BLaER1 (cell line): ENCODE measurements around the gene CHCHD1.

Experiments
- H3K27ac ChIP-seq: shearing (Covaris generic); formaldehyde crosslinking; 2 replicates; pipeline ENCODE4 v1.8.1; 2022
- H3K27me3 ChIP-seq: shearing (Covaris generic); formaldehyde crosslinking; 2 replicates; pipeline ENCODE4 v1.8.1; 2022
- H3K36me3 ChIP-seq: shearing (Covaris generic); formaldehyde crosslinking; 2 replicates; pipeline ENCODE4 v1.8.1; 2022
- H3K4me1 ChIP-seq: shearing (Covaris generic); formaldehyde crosslinking; 2 replicates; pipeline ENCODE4 v1.8.1; 2022
- H3K4me2 ChIP-seq: shearing (Covaris generic); formaldehyde crosslinking; 2 replicates; pipeline ENCODE4 v1.8.1; 2022
- H3K4me3 ChIP-seq: shearing (Covaris generic); formaldehyde crosslinking; 2 replicates; pipeline ENCODE4 v1.8.1; 2022
- H3K9ac ChIP-seq: shearing (Covaris generic); formaldehyde crosslinking; 2 replicates; pipeline ENCODE4 v1.8.1; 2022
- H3K9me3 ChIP-seq: shearing (Covaris generic); formaldehyde crosslinking; 2 replicates; pipeline ENCODE4 v1.8.1; 2022
- H4K20me1 ChIP-seq: shearing (Covaris generic); formaldehyde crosslinking; 2 replicates; pipeline ENCODE4 v1.8.1; 2022
- Cebpa-rat ChIP-seq: shearing (Covaris generic); IDR thresholded peaks from 2 replicates; pipeline ENCODE4 v1.8.1; 2022

CHCHD1 gene

DNA sequence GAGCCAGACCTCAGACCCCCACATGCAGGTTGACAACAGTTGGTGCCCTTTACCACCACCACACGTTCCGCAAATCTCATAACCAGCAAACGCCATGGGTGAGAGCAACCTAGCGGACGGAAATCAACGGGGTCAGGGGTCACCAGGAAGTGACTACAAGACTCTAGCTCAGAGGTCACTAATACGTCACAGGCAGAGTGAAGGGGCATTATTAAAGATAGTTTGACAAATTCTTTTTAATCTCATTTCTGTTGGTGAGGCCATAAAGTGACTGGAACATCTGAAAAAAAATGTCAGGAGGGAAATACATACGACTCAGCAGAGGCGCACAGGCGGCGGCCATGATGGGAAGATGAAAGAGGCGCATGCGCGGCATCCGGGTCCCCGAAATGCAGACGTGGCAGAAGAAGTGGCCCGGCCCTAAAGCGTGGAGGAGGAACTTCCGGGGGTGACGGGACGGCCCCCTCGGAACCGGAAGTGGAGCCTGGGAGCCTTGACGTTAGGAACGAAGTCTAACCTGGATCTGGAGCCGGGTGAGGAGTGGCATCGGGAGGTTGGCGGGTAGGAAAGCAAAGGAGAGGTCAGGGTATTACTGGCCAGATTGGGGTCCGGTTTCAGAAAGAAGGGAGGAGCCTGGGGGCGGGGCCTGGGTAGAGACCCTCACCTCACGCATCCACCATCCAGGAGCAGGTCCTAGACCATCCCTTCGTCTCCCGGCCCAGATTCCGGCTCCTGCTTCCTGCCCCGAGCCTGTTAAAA, 37.8 kb upstream of the CHCHD1 start, which contains the start of gene SEC24C:
Gene SEC24C (plus strand): TSS at position 468 of the 759 bp plus-strand sequence. CDS start 2,461 bp downstream, outside the sequence.
- H3K36me3 ChIP-seq: peaks cover 55% of the 10 kb centered on the region
- H3K4me1 ChIP-seq: peaks cover 37% of the 10 kb centered on the region

GRCh38 chr10:73744664-73744975, 37.2 kb upstream of the CHCHD1 start:
- Histone ChIP-seq H3K9ac (peak overlapping the region; percentile 91), H3K4me3 (peak overlapping the region; percentile 91), H4K20me1 (peaks cover 35% of the 10 kb centered on the region; the same call in 1 of the 2 replicates), H3K4me1 (peaks cover 37% of the 10 kb centered on the region), H3K9me3 (no peaks in the 10 kb centered on the region), H3K4me2 (peak overlapping the region; percentile 96), H3K36me3 (peaks cover 60% of the 10 kb centered on the region), H3K27me3 (no peaks in the 10 kb centered on the region), H3K27ac (peak overlapping the region; percentile 91)
- no peak for TF ChIP-seq Cebpa-rat

More for the DNA sequence above, 37.8 kb upstream of the CHCHD1 start, which contains the start of gene SEC24C:
- TF ChIP-seq Cebpa-rat: no peak
- no peaks in the 10 kb centered on the region for H3K9me3 ChIP-seq
- H3K9ac ChIP-seq: peak within 1 kb of the TSS; percentile 91
- H3K27ac ChIP-seq: peak within 1 kb of the TSS; percentile 91
- no peaks in the 10 kb centered on the region for H3K27me3 ChIP-seq
- peak within 1 kb of the TSS; percentile 91 for H3K4me3 ChIP-seq
- H4K20me1 ChIP-seq: peaks cover 30% of the 10 kb centered on the region; the same call in 1 of the 2 replicates
- H3K4me2 ChIP-seq: peak within 1 kb of the TSS; percentile 96

GRCh38 chr10:73746721-73747120, 35.1 kb upstream of the CHCHD1 start:
- Histone ChIP-seq H3K4me2 (no peak overlapping the region), H3K36me3 (peaks cover 67% of the 10 kb centered on the region), H3K4me3 (no peak overlapping the region), H4K20me1 (peaks cover 56% of the 10 kb centered on the region), H3K9me3 (no peaks in the 10 kb centered on the region), H3K27ac (no peak overlapping the region), H3K4me1 (peaks cover 27% of the 10 kb centered on the region), H3K9ac (no peak overlapping the region), H3K27me3 (no peaks in the 10 kb centered on the region)
- TF ChIP-seq Cebpa-rat: no peak

DNA sequence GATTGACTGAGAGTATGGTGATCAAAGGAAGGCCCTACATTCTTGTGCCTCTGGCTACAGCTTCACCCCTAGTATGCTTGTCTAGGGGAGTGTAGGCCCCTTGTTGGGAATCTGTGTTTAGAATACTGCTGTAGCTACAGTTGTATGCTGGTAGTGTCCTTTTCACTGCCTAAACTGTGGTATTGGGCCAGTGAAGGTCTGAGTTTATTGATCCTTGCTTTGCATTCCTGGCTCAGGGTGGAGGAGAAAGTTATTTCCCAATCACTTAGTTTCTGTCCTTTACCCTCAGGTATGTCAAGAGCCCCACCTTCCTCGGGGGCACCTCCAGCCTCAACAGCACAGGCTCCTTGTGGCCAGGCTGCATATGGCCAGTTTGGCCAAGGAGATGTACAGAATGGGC, 31.0 kb upstream of the CHCHD1 start:
- no peak overlapping the region for H3K4me3 ChIP-seq
- H3K9me3 ChIP-seq: no peaks in the 10 kb centered on the region
- peaks cover 95% of the 10 kb centered on the region for H3K36me3 ChIP-seq
- H3K4me2 ChIP-seq: no peak overlapping the region
- no peak for TF ChIP-seq Cebpa-rat
- no peak overlapping the region for H3K9ac ChIP-seq
- peaks cover 74% of the 10 kb centered on the region for H4K20me1 ChIP-seq
- peaks cover 4% of the 10 kb centered on the region for H3K4me1 ChIP-seq
- H3K27me3 ChIP-seq: no peaks in the 10 kb centered on the region
- H3K27ac ChIP-seq: no peak overlapping the region

DNA sequence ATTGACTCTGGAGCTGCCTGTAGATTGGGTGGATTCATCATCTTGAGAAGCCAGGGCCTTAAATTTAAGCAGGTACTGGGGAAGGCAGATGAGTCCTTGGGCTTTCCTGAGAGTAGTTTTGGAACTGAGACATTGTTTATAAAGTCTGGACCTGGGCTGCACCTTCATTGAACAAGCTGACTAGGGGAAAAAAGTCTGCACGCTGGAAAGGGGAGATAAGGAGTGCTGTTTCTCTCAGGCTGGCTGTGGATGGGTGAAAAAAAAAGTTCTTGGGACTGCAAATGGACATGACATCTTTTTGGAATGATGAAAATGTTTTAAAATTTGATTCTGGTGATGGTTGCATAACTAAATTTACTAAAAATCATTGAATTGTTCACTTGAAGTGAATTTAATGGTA, 25.7 kb upstream of the CHCHD1 start:
- peaks cover 75% of the 10 kb centered on the region for H4K20me1 ChIP-seq
- no peaks in the 10 kb centered on the region for H3K27me3 ChIP-seq
- no peak overlapping the region for H3K27ac ChIP-seq
- H3K9ac ChIP-seq: no peak overlapping the region
- H3K4me1 ChIP-seq: no peaks in the 10 kb centered on the region
- no peaks in the 10 kb centered on the region for H3K9me3 ChIP-seq
- no peak for TF ChIP-seq Cebpa-rat
- H3K36me3 ChIP-seq: peaks cover 97% of the 10 kb centered on the region
- H3K4me3 ChIP-seq: no peak overlapping the region
- no peak overlapping the region for H3K4me2 ChIP-seq

- Histone ChIP-seq H3K36me3 (peaks cover 97% of the 10 kb centered on the region), H4K20me1 (peaks cover 81% of the 10 kb centered on the region), H3K9me3 (no peaks in the 10 kb centered on the region), H3K9ac (no peak overlapping the region), H3K4me2 (no peak overlapping the region), H3K27me3 (no peaks in the 10 kb centered on the region), H3K4me1 (no peaks in the 10 kb centered on the region), H3K27ac (no peak overlapping the region), H3K4me3 (no peak overlapping the region)
- TF ChIP-seq Cebpa-rat: no peak
These were observed 22.9 kb upstream of the CHCHD1 start for GRCh38 chr10:73758704-73759511.

GRCh38 chr10:73759512-73760115, 22.2 kb upstream of the CHCHD1 start:
- H3K9me3 ChIP-seq: no peaks in the 10 kb centered on the region
- H3K4me1 ChIP-seq: no peaks in the 10 kb centered on the region
- no peaks in the 10 kb centered on the region for H3K27me3 ChIP-seq
- H3K4me2 ChIP-seq: no peak overlapping the region
- H3K27ac ChIP-seq: no peak overlapping the region
- no peak for TF ChIP-seq Cebpa-rat
- H4K20me1 ChIP-seq: peaks cover 78% of the 10 kb centered on the region
- H3K36me3 ChIP-seq: peaks cover 97% of the 10 kb centered on the region
- H3K9ac ChIP-seq: no peak overlapping the region
- no peak overlapping the region for H3K4me3 ChIP-seq

DNA sequence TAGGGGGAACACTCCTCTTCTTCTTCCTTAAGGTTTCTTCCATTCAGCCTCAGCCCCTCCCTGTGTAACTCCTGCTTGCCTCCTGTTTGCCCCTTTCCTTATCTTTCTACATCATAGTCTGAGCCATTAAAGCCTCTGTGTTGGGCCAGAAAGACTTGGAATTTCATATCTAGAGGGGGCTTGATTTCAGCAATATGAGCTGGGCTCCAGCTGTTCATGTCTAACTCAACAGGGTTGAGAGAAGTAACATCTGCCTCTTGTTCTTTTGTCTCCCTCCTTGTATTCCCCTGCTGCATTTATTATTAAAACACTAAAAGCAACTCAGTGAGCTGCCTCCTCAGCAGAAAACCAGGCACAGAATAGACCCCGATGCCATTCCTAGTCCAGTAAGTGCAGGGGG, 20.1 kb upstream of the CHCHD1 start:
- H3K9ac ChIP-seq: no peak overlapping the region
- H3K4me1 ChIP-seq: no peaks in the 10 kb centered on the region
- TF ChIP-seq Cebpa-rat: no peak
- peaks cover 97% of the 10 kb centered on the region for H3K36me3 ChIP-seq
- no peaks in the 10 kb centered on the region for H3K27me3 ChIP-seq
- peaks cover 63% of the 10 kb centered on the region for H4K20me1 ChIP-seq
- H3K4me3 ChIP-seq: no peak overlapping the region
- no peaks in the 10 kb centered on the region for H3K9me3 ChIP-seq
- no peak overlapping the region for H3K27ac ChIP-seq
- H3K4me2 ChIP-seq: no peak overlapping the region

DNA sequence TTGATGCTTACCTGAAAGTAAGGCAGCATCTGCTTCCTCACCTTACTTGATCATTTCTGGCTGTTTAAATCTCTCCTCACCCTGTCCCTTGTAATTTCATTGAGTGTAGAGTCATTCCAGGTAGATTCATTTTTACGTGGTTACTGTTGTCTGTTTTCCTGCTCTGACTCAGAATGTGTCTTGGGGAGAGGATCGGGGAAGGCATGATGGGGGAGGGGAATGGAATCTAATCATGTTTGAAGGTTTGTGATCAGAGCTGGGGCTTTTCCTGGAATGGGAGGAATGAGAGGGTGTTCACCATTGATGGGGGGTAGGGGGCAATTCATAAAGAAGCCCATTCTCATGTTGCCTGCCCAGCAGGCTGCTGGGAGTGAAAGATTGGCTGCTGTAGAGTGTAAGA, 18.9 kb upstream of the CHCHD1 start:
- peaks cover 3% of the 10 kb centered on the region for H3K4me1 ChIP-seq
- no peaks in the 10 kb centered on the region for H3K27me3 ChIP-seq
- no peak overlapping the region for H3K27ac ChIP-seq
- H3K4me3 ChIP-seq: no peak overlapping the region
- H3K36me3 ChIP-seq: peaks cover 98% of the 10 kb centered on the region
- no peak overlapping the region for H3K4me2 ChIP-seq
- peaks cover 55% of the 10 kb centered on the region for H4K20me1 ChIP-seq
- no peak overlapping the region for H3K9ac ChIP-seq
- no peak for TF ChIP-seq Cebpa-rat
- no peaks in the 10 kb centered on the region for H3K9me3 ChIP-seq

DNA sequence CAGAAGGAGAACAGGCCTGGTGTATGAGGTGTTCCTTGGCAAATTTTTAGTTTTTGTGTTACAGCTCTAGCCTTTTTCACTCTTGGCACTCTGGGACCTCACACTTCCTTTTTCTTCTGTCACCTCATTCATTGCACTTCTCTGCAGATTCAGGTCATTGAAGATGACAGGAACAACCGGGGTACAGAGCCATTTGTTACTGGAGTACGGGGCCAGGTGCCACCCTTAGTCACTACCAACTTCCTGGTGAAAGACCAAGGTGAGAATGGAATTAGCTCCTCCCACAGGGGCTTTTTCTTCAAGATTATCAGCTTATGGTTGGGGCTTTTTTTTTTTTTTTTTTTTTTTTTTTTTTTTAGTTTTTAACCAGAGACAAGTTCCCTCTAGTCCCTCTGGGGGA, 18.5 kb upstream of the CHCHD1 start:
- Histone ChIP-seq H3K36me3 (peaks cover 100% of the 10 kb centered on the region), H3K4me1 (peaks cover 7% of the 10 kb centered on the region), H3K4me3 (no peak overlapping the region), H3K9me3 (no peaks in the 10 kb centered on the region), H4K20me1 (peaks cover 51% of the 10 kb centered on the region), H3K27ac (no peak overlapping the region), H3K4me2 (no peak overlapping the region), H3K9ac (no peak overlapping the region), H3K27me3 (no peaks in the 10 kb centered on the region)
- no peak for TF ChIP-seq Cebpa-rat
